ENCODE results near the gene CCDC93.

CCDC93 gene

DNA sequence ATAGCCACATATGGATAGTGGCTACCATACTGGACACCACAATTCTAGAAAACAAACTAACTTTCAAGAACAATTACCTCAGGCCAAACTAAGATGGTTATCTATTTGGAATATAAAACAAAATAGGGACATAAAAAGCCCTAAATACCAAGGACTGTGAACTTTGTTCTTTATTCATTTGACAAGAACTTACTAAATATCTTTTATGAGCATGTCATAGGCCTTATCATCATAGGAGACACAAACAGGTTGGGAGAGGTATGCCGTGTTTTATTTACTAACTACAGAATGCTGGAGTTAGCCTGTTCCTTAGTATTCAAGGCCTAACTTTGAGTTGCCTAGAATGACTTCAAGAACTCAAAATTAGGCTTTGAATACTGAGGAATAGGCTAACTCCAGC lies 32.1 kb downstream of the CCDC93 start:
- no peak overlapping the region for H3K9ac ChIP-seq
- no peaks in the 10 kb centered on the region for H3K9me3 ChIP-seq (ENCODE audit: control insufficient read depth, low read length)
- H2AFZ ChIP-seq: no peak overlapping the region
- peaks cover 19% of the 10 kb centered on the region for H3K79me2 ChIP-seq
- H3K4me3 ChIP-seq (ENCODE audit: low read depth, low read length): no peak overlapping the region
- H3K27ac ChIP-seq: no peak overlapping the region
- H3K4me1 ChIP-seq: peaks cover 3% of the 10 kb centered on the region
- no peaks in the 10 kb centered on the region for H3K36me3 ChIP-seq (ENCODE audit: control insufficient read depth, insufficient read depth, low read length)
- H3K4me2 ChIP-seq (ENCODE audit: low read length): no peak overlapping the region
- TF ChIP-seq, protein P1, sequence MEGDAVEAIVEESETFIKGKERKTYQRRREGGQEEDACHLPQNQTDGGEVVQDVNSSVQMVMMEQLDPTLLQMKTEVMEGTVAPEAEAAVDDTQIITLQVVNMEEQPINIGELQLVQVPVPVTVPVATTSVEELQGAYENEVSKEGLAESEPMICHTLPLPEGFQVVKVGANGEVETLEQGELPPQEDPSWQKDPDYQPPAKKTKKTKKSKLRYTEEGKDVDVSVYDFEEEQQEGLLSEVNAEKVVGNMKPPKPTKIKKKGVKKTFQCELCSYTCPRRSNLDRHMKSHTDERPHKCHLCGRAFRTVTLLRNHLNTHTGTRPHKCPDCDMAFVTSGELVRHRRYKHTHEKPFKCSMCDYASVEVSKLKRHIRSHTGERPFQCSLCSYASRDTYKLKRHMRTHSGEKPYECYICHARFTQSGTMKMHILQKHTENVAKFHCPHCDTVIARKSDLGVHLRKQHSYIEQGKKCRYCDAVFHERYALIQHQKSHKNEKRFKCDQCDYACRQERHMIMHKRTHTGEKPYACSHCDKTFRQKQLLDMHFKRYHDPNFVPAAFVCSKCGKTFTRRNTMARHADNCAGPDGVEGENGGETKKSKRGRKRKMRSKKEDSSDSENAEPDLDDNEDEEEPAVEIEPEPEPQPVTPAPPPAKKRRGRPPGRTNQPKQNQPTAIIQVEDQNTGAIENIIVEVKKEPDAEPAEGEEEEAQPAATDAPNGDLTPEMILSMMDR (IDR thresholded peaks at IDR 0.05): no peak
- no peaks in the 10 kb centered on the region for H3K27me3 ChIP-seq (ENCODE audit: control insufficient read depth, insufficient read depth, low read length)

DNA sequence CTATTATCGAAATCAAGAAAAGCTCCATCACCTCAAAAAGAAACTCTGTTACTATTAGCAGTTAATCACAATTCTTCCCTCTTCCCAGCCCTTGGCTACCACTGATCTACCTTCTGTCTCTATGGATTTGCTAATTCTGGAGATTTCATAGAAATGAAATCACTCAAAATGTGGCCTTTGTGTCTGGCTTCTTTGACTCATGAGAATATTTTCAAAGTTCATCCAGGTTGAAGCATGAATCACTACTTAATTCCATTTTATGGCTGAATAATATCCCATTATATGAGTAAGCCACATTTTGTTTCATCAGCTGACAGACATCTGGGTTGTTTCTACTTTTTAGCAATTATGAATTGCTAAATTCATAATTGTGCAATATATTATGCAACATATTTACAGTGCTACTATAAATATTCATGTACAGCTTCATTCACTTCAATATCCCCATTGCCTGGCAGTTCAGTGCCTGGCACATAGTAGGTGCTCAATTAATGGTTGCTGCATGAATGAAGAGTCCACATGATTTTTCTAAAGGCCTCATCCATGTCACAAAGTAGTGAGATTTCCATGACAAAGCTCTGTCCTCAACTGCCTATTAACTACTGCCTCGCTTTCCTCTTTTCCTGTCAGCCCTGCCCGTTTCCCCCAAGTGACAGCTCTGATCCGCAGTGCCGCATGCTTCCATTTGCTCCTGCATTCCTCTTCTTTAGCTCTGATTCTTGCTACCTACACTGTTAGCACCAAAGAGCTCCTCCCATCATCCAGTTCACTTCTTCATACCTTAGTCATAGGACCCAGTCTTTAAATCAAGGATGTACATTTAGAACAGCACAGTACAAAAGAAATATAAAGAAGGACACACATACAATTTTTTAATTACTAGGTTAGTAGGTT lies 32.8 kb downstream of the CCDC93 start:
- Histone ChIP-seq H3K27ac (no peak overlapping the region), H3K4me3 (ENCODE audit: low read depth, low read length) (no peak overlapping the region), H2AFZ (no peak overlapping the region), H3K4me1 (peaks cover 3% of the 10 kb centered on the region), H3K27me3 (ENCODE audit: control insufficient read depth, insufficient read depth, low read length) (no peaks in the 10 kb centered on the region), H3K9me3 (ENCODE audit: control insufficient read depth, low read length) (no peaks in the 10 kb centered on the region), H3K36me3 (ENCODE audit: control insufficient read depth, insufficient read depth, low read length) (no peaks in the 10 kb centered on the region), H3K79me2 (peaks cover 19% of the 10 kb centered on the region), H3K9ac (no peak overlapping the region), H3K4me2 (ENCODE audit: low read length) (no peak overlapping the region)
- TF ChIP-seq, protein P1 (IDR thresholded peaks at IDR 0.05): no peak

GRCh38 chr2:117979911-117980701 lies 33.8 kb downstream of the CCDC93 start:
- Histone ChIP-seq H3K4me2 (ENCODE audit: low read length) (no peak overlapping the region), H3K36me3 (ENCODE audit: control insufficient read depth, insufficient read depth, low read length) (no peaks in the 10 kb centered on the region), H2AFZ (no peak overlapping the region), H3K79me2 (peaks cover 19% of the 10 kb centered on the region), H3K9me3 (ENCODE audit: control insufficient read depth, low read length) (no peaks in the 10 kb centered on the region), H3K4me3 (ENCODE audit: low read depth, low read length) (no peak overlapping the region), H3K27ac (no peak overlapping the region), H3K4me1 (peaks cover 8% of the 10 kb centered on the region), H3K27me3 (ENCODE audit: control insufficient read depth, insufficient read depth, low read length) (no peaks in the 10 kb centered on the region), H3K9ac (no peak overlapping the region)
- TF ChIP-seq, protein P1 (IDR thresholded peaks at IDR 0.05): no peak

GRCh38 chr2:117977696-117978095 lies 36.2 kb downstream of the CCDC93 start:
- H3K9ac ChIP-seq: no peak overlapping the region
- no peaks in the 10 kb centered on the region for H3K36me3 ChIP-seq (ENCODE audit: control insufficient read depth, insufficient read depth, low read length)
- H3K27me3 ChIP-seq (ENCODE audit: control insufficient read depth, insufficient read depth, low read length): no peaks in the 10 kb centered on the region
- TF ChIP-seq, protein P1 (IDR thresholded peaks at IDR 0.05): no peak
- no peak overlapping the region for H3K27ac ChIP-seq
- no peak overlapping the region for H2AFZ ChIP-seq
- H3K79me2 ChIP-seq: peaks cover 16% of the 10 kb centered on the region
- H3K9me3 ChIP-seq (ENCODE audit: control insufficient read depth, low read length): no peaks in the 10 kb centered on the region
- no peak overlapping the region for H3K4me3 ChIP-seq (ENCODE audit: low read depth, low read length)
- H3K4me1 ChIP-seq: peaks cover 8% of the 10 kb centered on the region
- H3K4me2 ChIP-seq (ENCODE audit: low read length): no peak overlapping the region
